AG04449 (cell line): Measurements from ENCODE around the gene NME9.

ENCODE experiments used
- CTCF ChIA-PET: fragments of 350-600 bp; formaldehyde crosslinking; extraction: SDS; loops from one replicate; lab custom pipeline; 2021; ENCODE audit warnings: antibody characterized with exemption; lab: Yijun Ruan, JAX
- POLR2A ChIA-PET: fragments of 400-600, 350-600 bp; formaldehyde crosslinking; extraction: SDS; loops from one replicate; lab custom pipeline; 2020; ENCODE audit warnings: antibody characterized with exemption, inconsistent platforms; lab: Yijun Ruan, JAX
- DNase-seq: peaks from one replicate; pipeline ENCODE4 v3.0.0-alpha.2; 2010; ENCODE audit warnings: low read depth, low spot score
- H3K4me3 ChIP-seq: 2 replicates; pipeline ENCODE4 v1.5.1; 2011; ENCODE audit warnings: low read depth, mild to moderate bottlenecking, control low read depth, low read length
- TF ChIP-seq, protein P1 (sequence below): IDR thresholded peaks from one replicate; pipeline ENCODE4 v1.5.1; 2011; ENCODE audit warnings: mild to moderate bottlenecking, moderate library complexity, low read length, control low read depth, inconsistent platforms; ENCODE audit not compliant: insufficient read depth; ENCODE audit errors: missing control alignments

NME9 gene

GRCh38 chr3:138332472-138333073 lies 2.9 kb upstream of the NME9 start:
- H3K4me3 ChIP-seq, result no peak overlapping the region
- no peak for DNase-seq
- ChIA-PET POLR2A (no interaction called here), CTCF (interaction anchor here (1.0 to 4.3 kb wide), 7 partner anchors 14 to 142 kb away, joined by 3 to 45 read pairs (median 4); partner anchors contain the start of gene MRAS)
- TF ChIP-seq, protein P1, sequence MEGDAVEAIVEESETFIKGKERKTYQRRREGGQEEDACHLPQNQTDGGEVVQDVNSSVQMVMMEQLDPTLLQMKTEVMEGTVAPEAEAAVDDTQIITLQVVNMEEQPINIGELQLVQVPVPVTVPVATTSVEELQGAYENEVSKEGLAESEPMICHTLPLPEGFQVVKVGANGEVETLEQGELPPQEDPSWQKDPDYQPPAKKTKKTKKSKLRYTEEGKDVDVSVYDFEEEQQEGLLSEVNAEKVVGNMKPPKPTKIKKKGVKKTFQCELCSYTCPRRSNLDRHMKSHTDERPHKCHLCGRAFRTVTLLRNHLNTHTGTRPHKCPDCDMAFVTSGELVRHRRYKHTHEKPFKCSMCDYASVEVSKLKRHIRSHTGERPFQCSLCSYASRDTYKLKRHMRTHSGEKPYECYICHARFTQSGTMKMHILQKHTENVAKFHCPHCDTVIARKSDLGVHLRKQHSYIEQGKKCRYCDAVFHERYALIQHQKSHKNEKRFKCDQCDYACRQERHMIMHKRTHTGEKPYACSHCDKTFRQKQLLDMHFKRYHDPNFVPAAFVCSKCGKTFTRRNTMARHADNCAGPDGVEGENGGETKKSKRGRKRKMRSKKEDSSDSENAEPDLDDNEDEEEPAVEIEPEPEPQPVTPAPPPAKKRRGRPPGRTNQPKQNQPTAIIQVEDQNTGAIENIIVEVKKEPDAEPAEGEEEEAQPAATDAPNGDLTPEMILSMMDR, result peak; percentile 37

GRCh38 chr3:138331143-138331894 lies 1.7 kb upstream of the NME9 start:
- POLR2A ChIA-PET, result no interaction called here
- TF ChIP-seq, protein P1, result peak; percentile 37
- no peak for DNase-seq

DNA sequence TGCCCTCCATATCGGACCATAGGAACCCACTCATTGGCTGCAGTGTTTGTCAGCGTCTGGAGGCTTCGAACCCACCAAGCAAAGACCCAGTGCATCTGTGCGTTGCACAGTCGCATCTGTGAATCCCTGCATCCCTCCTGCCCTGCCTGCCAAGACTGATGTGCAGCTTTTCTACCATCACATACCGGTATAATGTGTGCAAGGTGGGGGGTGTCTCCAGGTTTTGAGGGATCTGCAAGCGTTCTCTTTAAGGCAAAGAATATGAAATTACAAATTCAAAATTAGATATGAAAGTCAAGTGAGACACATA lies 288 bp upstream of the NME9 start:
- peak overlapping the region; percentile 62 for H3K4me3 ChIP-seq
- CTCF ChIA-PET, result interaction anchor here (1.0 to 4.3 kb wide), 16 partner anchors 10 to 593 kb away, joined by 3 to 45 read pairs (median 11); partner anchors contain the start of gene MRAS
- DNase-seq, result no peak
- POLR2A ChIA-PET, result no interaction called here
- TF ChIP-seq, protein P1, result no peak

More at GRCh38 chr3:138331143-138331894, 1.7 kb upstream of the NME9 start:
- H3K4me3 ChIP-seq, result no peak overlapping the region
- CTCF ChIA-PET, result interaction anchor here (0.9 to 4.3 kb wide), 22 partner anchors 9 to 592 kb away, joined by 3 to 45 read pairs (median 4); partner anchors contain the start of gene MRAS

DNA sequence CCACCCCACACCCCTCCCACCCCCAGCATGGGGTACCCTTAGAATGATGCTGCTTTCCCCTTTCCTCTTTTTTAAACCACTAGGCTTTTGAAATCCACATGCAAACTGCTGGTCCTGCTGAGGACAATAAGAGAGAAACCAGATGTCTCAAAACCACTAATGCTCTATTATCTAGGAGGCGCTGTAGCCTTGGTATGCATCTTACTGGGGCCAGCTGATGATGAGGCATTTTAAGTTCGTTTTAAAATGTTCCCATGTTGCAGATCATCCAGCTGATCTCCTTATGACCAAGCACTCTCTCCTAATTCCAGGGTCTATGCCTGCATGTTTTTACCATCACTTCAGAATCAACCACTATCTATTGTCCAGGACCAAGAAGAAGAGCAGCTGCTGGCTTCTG lies 1.3 kb downstream of the NME9 start:
- DNase-seq, result no peak
- CTCF ChIA-PET, result interaction anchor here (0.7 to 3.9 kb wide), 13 partner anchors 8 to 595 kb away, joined by 3 to 18 read pairs (median 4); no protein-coding TSS in a partner anchor
- POLR2A ChIA-PET, result no interaction called here
- H3K4me3 ChIP-seq, result no peak overlapping the region
- TF ChIP-seq, protein P1, result peak; percentile 21

DNA sequence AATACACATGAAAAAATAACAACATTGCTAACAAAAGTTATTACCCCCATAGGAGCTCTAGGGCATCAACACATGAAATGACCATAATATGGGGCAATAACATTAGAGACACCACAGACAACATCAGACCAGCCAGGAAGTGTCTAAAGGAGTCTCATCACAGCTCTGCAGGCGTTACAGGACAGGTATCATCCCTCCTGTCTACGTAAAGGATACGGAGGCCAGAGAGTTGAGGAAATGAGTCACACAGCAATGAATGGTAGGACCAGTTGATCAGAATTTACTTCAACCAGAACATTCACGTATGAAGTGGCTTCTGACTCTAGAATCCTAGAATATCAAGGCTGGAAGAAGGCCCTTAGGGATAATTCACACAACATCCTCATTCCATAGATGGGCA lies 1.8 kb downstream of the NME9 start:
- DNase-seq, result no peak
- ChIA-PET CTCF (interaction anchor here (0.9 to 2.4 kb wide), 7 partner anchors 13 to 261 kb away, joined by 3 to 13 read pairs (median 4); partner anchors contain the start of gene MRAS), POLR2A (no interaction called here)
- no peak overlapping the region for H3K4me3 ChIP-seq
- TF ChIP-seq, protein P1, result no peak
